Stimulated activated CD8-positive, alpha-beta memory T cell treated with anti-CD3 and anti-CD28 coated beads, Interleukin-4, amount 100 ng/mL, for 24 hours (primary cell): Measurements from ENCODE around the gene PRKG1.

Experiments
- DNase-seq: peaks from one replicate; pipeline ENCODE4 v3.0.0-alpha.2; 2020; ENCODE audit warnings: low read depth

PRKG1 gene

DNA sequence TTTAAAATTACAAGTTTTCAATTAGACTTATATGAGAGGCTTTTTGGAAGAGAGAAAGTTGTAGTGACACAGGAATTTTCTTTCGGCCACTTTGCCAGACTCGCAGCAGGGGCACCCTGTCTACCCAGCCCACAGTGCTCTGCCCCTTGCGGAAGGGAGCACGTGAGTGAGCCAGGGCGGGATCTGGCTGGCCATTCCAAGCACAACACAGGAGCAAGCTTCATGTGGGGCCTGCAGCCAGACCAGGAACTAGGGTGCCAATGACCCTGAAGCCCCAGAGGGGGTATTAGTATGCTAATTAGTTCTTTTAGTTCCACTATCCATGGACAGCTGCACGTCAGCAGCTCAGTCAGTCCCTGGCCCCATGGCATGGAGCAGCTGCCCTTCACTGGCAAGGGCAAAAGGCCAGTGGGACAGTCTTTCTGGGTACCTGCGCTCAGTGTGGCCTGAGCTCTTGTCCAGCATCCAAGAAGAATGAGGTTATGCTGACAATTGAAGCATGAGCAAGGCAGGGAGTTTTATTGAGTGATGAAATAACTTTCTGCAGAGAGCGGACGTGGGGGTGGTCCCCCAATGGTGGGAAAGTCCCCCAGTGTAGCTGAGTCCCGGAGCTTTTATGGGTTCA is 876.2 kb downstream of the PRKG1 start:
- DNase-seq = no peak

- DNase-seq = no peak
Observed at GRCh38 chr10:51950996-51951555, 876.8 kb downstream of the PRKG1 start.

DNA sequence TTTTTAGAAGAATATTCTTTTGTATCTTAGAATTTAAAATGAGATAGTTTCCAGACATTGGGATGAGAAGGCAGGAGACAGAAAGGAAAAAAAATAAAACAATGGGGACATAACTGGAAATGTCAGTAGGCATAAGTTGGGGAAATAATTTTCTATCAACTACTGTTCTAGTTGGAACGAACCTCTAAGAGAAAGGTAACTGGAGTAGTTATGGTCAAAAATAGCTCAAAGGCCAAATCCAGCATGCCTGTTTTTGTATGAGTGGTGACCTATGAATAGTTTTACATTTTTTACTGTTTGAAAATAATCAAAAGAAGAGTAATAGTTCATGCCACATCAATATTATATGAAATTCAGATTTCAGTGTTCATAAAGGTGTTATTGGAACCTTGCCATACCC is 877.3 kb downstream of the PRKG1 start:
- DNase-seq = no peak

- DNase-seq = no peak
Observed at GRCh38 chr10:51952056-51952455, 877.8 kb downstream of the PRKG1 start.

- DNase-seq = no peak
Observed at GRCh38 chr10:51955696-51956095, 881.4 kb downstream of the PRKG1 start.

DNA sequence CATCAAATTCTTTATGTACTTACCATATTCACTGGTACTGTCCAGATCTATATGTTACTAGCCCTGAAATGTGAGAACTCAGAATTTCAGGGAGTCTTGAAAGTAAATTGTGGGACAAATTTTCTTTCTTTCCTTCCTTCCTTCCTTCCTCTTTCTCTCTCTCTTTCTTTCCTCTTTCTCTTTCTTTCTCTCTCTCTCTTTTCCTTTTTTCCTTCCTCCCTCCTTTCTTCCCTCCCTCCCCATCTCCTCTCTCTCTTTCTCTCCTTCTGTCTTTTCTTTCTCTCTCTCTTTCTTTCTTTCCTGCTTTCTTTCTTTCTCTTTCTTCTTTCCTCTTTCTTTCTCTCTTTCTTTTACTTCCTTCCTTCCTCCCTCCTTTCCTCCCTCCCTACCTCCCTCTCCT is 882.5 kb downstream of the PRKG1 start:
- DNase-seq = no peak

DNA sequence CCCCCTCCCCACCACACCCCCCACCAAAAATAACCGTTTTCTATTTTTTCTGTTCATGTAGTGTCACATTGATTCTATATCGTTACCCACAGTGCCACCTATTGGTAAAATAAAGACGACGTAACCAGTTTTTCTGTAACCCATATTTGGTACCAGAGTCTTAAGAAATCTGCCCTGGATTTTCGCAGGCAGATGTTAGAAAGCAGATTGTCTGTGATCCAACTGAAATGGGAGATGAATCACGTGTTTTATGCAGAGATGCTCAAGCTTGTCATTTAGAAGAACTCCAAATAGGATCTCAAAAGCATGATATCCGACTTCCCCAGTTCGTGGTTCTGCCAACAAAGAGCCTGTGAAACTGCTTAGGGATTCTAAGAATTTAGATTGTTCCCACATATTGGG is 886.2 kb downstream of the PRKG1 start:
- DNase-seq = no peak

GRCh38 chr10:51961401-51961800 is 887.1 kb downstream of the PRKG1 start:
- no peak for DNase-seq

DNA sequence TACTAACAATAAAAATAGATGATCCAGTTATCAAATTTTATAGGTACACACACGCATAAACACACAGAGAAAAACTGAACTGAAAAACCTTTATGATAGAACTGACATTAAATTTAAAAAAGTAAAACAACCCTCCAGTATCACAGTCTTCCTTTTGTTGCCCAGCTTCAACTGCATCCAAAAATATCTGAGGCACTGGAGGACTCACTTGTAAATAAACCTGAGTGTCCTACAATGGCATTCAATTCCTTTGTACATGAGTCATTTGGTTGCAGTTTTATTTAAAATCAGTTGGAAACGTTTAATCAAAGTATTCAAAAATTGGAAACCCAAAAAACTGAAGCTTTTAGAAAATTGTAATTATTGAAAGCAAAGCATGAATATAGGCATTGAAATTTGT is 890.3 kb downstream of the PRKG1 start:
- no peak for DNase-seq

GRCh38 chr10:51965451-51965850 is 891.2 kb downstream of the PRKG1 start:
- DNase-seq = no peak

DNA sequence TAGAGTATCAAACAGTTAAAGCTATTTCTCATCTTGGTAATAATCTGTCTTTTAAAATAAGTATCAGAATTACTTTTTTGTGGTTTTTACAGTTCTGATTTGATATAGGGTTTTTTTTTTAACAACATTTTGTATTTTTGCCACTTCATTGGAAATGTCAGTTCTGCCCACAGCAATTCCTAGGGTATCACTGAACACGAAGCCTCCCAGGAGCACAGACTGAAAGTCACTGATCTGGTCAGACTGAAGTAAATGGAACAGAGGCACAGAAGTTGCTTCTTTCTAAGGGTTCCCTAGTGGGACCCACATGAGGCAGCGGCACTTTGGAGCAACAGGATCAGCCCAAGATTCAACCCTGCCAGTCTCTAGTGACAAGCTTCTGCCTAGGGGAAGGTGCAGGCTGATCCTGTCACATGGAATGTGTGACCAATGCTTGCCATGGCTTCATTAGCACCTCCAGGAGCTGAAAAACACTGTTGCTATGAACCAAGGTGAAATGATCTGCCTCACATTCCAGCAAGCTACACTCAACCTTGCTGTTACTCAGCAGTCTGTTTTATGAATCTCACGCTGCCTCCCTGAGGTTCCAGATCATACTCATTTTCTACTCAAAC is 898.6 kb downstream of the PRKG1 start:
- DNase-seq = no peak

DNA sequence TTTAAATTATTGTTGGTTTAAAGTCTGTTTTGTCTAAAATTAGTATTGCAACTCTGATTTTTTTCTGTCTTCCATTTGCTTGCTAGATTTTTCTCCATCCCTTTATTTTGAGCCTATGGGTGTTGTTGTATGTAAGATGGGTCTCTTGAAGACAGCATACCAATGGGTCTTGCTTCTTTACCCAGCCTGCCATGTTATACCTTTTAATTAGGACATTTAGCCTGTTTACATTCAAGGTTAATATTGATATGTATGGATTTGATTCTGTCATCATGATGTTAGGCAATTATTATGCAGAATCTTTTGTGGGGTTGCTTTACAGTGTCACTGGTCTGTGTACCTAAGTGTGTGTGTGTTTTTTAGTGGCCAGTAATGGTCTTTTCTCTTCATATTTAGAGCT is 906.5 kb downstream of the PRKG1 start:
- DNase-seq = no peak

DNA sequence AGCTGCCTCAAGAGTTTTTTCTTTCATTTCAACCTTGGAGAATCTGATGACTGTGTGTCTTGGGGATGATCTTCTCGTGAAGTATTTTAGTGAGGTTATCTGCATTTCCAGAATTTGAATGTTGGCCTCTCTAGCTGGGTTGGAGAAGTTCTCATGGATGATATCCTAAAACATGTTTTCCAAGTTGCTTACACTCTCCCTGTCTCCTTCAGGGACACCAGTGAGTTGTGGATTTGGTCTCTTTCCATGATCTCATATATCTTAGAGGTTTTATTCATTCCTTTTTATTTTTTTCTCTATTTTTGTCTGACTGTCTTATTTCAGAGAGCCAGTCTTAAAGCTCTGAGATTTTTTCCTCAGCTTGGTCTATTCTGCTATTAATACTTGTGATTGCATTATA is 907.4 kb downstream of the PRKG1 start:
- no peak for DNase-seq

- DNase-seq = no peak
Observed at GRCh38 chr10:51983481-51983880, 909.2 kb downstream of the PRKG1 start.

GRCh38 chr10:51985336-51985735 is 911.0 kb downstream of the PRKG1 start:
- no peak for DNase-seq

GRCh38 chr10:51986516-51986915 is 912.2 kb downstream of the PRKG1 start:
- no peak for DNase-seq

DNA sequence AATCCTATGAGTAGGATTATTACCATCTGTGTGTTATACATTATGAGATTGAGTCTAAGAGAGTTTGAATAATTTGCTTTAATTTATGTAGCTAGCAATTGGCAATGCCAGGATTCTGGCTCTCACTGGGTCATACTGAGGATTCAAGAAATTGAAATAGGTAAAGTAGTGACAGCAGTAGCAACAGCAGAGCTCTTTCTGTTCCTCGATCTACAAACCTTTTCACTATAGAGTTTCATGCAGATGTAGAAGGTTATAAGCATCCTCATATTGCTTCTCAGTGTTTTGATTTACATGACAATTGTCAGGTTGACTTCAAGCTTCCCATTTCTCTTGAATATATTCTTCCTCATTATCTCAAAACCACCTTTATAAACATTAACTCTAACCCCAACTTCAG is 919.2 kb downstream of the PRKG1 start:
- DNase-seq = no peak

GRCh38 chr10:51999096-51999495 is 924.8 kb downstream of the PRKG1 start:
- DNase-seq = no peak

- DNase-seq = no peak
Observed at GRCh38 chr10:52004342-52004949, 930.2 kb downstream of the PRKG1 start.

GRCh38 chr10:52007091-52007490 is 932.8 kb downstream of the PRKG1 start:
- no peak for DNase-seq

DNA sequence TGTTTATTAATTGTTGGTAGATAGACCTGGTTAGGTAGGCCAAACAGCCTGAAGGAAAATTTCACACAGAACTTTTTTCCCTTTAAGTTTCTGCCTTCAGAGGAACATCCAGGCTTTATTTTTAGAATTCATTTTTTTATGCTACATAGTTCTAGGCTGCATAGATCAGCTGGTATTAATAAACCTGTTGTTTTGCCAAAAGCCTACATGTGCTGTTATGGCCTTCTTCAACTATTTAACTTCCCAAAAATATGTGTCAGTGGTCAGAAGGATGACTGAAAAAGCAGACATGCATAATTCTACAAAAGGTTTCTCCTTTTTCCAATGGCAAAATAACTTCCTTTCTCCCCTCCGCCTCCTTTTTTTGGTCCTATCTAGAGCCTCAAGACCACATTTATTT is 936.8 kb downstream of the PRKG1 start:
- no peak for DNase-seq

DNA sequence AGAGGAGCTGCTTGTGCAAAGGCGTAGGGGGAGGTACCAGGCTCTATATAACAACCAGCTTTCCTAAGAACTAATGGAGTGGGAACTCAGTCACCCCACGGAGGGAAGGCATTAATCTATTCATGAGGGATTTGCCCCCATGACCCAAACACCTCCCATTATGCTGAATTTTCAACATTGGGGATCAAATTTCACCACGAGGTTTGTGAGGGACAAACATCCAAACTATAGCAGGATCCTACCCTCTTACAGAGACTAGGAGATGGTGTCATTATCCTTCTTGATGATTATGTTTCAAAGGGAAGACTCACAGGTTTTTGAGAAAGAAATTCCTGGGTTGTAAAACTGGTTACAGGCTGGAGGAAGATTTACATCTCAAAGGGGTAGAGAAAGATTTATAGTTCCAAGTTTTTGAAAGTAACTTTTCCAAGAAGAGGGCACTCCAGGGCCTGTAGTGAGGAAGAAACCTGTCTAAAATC is 944.8 kb downstream of the PRKG1 start:
- no peak for DNase-seq

DNA sequence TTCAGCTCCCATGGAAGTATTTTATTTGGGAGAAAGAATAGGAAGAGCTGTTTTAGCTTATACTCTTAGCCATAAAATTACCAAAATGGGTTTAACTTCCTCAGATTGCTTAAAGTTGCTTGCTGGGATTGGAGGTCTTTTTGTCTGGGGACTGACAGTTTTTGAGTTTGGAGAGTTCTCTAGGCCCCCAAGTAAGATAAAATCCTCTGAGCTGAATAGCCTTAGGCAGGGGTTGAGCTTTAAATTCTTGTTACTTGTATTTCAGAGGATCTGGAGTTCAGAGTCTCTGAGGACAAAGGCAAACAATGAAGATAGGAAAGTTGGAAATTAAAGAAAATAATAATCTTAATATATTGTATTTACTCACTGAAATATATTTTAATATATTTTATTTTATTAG is 945.4 kb downstream of the PRKG1 start:
- no peak for DNase-seq
